Coronary artery (tissue), 2 donors: ENCODE data around the gene CAMSAP1.
"Not testable (repeated sequence)": the region's sequence is repeated elsewhere in the genome, so short reads cannot be mapped to it uniquely, and the experiment has no call there.

ENCODE experiments used
- DNase-seq: peaks from one replicate; pipeline ENCODE4 v3.0.0-alpha.2; 2017; ENCODE audit warnings: low spot score
- H3K27ac ChIP-seq, 2 donors: fragments of 200-600 bp; sonication (generic); one replicate each; pipeline ENCODE4 v1.5.1; 2016 to 2019
- H3K4me3 ChIP-seq: fragments of 200-600 bp; sonication (generic); 2 replicates; pipeline ENCODE4 v1.5.1; 2016; ENCODE audit warnings: mild to moderate bottlenecking, moderate library complexity
- TF ChIP-seq, protein P1 (sequence below): fragments of 200-600 bp; sonication (generic); IDR thresholded peaks from one replicate; pipeline ENCODE4 v1.5.1; 2019; ENCODE audit warnings: antibody characterized with exemption

Gene CAMSAP1

DNA sequence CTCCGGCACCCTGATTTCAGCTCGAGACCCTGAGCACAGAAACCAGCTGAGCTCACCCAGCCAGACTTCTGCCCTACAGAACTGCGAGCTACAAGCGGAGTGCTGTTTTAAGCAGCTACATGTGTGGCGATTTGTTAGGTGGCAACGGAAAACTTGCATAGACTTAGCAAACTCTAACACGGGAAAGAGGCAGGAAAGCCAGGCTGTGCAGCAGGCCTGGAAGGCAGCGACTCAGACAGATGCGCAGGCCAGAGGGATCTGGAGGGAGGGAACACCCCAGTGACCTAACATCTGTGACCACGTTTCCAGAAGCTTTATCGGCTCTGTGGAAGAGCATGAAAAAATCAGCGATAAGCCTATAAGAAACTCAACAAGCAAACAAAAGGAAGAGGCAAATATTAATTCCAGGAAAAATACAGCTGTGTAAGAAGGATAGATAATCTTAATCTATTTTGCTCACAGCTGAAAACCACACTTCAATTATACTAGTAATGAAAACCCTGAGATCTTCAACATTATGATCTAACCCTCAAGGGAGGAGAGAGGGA lies 42.9 kb upstream of the CAMSAP1 start:
- no peak for DNase-seq
- TF ChIP-seq, protein P1, sequence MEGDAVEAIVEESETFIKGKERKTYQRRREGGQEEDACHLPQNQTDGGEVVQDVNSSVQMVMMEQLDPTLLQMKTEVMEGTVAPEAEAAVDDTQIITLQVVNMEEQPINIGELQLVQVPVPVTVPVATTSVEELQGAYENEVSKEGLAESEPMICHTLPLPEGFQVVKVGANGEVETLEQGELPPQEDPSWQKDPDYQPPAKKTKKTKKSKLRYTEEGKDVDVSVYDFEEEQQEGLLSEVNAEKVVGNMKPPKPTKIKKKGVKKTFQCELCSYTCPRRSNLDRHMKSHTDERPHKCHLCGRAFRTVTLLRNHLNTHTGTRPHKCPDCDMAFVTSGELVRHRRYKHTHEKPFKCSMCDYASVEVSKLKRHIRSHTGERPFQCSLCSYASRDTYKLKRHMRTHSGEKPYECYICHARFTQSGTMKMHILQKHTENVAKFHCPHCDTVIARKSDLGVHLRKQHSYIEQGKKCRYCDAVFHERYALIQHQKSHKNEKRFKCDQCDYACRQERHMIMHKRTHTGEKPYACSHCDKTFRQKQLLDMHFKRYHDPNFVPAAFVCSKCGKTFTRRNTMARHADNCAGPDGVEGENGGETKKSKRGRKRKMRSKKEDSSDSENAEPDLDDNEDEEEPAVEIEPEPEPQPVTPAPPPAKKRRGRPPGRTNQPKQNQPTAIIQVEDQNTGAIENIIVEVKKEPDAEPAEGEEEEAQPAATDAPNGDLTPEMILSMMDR, result no peak
- no peak overlapping the region for H3K27ac ChIP-seq

GRCh38 chr9:135949501-135950134 lies 42.3 kb upstream of the CAMSAP1 start:
- TF ChIP-seq, protein P1, result no peak
- no peak for DNase-seq
- Histone ChIP-seq H3K4me3 (no peak overlapping the region), H3K27ac (no peak overlapping the region)

More for the DNA sequence above, 42.9 kb upstream of the CAMSAP1 start:
- no peak overlapping the region for H3K4me3 ChIP-seq

DNA sequence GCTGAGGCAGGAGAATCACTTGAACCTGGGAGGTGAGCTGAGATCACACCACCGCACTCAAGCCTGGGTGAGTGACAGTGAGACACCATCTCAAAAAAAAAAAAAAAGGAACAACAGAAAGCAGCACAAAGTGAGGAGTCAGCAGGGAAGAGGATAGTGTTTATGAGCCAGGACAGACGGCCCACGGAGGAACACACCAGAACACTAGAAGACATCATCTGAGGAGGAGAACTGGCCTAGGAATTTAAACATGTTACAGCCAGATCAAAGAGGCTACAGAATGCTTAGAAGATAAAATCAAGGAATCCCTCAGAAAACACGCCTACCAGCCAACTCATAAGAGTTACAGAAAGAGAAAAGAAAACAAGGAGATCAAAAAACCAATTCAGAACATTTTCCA lies 41.6 kb upstream of the CAMSAP1 start:
- H3K27ac ChIP-seq, result no peak overlapping the region
- DNase-seq, result no peak
- TF ChIP-seq, protein P1, result no peak
- H3K4me3 ChIP-seq, result no peak overlapping the region

DNA sequence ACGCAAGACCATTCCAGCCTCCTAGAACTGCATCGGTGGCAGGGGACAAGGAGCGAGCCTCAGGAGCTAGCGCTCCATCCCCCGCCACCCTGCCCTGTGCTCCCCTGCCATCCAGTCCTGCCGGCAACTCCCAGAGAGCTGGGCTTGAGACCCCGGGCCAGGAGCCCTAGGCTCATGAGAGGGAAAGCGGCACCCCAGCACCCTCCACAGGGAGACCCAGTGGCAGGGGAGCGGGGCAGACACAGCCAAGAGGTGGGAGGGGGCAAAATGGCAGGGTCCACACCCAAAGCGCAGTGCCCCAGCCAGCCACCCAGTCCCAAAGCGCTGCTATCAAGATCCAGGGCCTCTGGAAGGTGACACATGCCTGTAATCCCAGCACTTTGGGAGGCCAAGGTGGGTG lies 41.1 kb upstream of the CAMSAP1 start:
- TF ChIP-seq, protein P1, result no peak
- Histone ChIP-seq H3K27ac (no peak overlapping the region), H3K4me3 (no peak overlapping the region)
- no peak for DNase-seq

GRCh38 chr9:135947582-135947981 lies 40.2 kb upstream of the CAMSAP1 start:
- H3K4me3 ChIP-seq, result no peak overlapping the region
- TF ChIP-seq, protein P1, result no peak
- no peak overlapping the region for H3K27ac ChIP-seq
- no peak for DNase-seq

DNA sequence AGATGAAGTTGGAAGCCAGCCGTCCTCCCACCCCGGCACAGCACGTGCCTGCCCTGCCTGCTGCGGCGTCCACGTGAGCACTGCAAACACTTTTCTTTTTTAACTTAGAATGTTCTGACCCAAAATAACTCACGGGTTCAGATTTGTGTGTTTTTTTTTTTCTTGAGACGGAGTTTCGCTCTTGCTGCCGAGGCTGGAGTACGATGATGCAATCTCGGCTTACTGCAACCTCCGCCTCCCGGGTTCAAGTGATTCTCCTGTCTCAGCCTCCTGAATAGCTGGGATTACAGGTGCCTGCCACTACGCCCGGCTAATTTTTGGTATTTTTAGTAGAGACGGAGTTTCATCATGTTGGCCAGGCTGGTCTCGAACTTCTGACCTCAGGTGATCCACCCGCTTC lies 39.8 kb upstream of the CAMSAP1 start:
- not testable (repeated sequence) for H3K4me3 ChIP-seq, DNase-seq, H3K27ac ChIP-seq

DNA sequence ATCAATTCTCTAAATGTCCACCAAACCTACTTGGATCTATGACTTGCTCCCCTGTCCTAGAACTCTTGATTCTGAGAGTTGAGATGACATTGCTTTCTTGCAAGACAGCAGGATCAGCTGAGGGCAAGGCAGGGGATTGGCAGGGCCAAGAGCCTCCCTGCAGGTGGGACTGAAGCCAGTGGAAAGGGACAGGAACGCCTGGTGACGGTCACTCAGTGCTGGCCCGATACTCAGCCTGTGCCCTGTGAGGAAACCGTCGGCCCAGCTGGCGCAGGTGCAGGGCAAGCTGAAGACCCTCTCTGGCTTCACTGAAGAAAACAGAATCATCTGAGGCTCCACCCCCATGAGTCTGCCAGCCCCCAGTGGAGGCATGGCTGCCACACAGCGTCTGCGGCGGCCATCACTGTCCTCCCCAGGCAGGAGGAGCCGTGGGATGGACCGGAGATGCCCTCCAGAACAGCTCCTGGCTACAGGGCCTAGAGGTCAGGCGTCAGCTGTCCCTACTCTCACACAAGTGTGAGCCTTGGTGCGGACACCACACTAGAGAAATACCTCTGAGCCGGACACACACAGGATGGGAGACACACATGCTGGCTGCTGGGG lies 39.1 kb upstream of the CAMSAP1 start:
- no peak overlapping the region for H3K27ac ChIP-seq
- no peak overlapping the region for H3K4me3 ChIP-seq
- TF ChIP-seq, protein P1, result no peak
- DNase-seq, result no peak
